Measurements from ENCODE around the gene CCDC150. TPM values are rescaled to one million over a fixed set of nuclear protein-coding genes. Genes with fewer than 3 reads are reported as not detected.
A peak's percentile ranks its signal among the peaks of the same experiment; 100 is the strongest.

CCDC150 gene
- total RNA-seq: 2.3 TPM
- 7.3 TPM for polyA plus RNA-seq (ENCODE audit: insufficient read depth, low read depth, low replicate concordance)
- long read RNA-seq, donor 1, partial matches to known transcripts: 19 of 20 reads
- long read RNA-seq, donor 1, other reads (novel, unspliced or antisense): 0 of 20 reads
- long read RNA-seq, donor 2, partial matches to known transcripts: 6 of 8 reads
- long read RNA-seq, donor 2, other reads (novel, unspliced or antisense): 0 of 8 reads
- long read RNA-seq, donor 3, partial matches to known transcripts: 0 of 4 reads
- long read RNA-seq, donor 3, other reads (novel, unspliced or antisense): 0 of 4 reads
- long read RNA-seq, donor 4, partial matches to known transcripts: 0 of 1 reads
- long read RNA-seq, donor 4, other reads (novel, unspliced or antisense): 0 of 1 reads
- long read RNA-seq, donor 5: 0 reads
- long read RNA-seq, donor 6, partial matches to known transcripts: 0 of 4 reads
- long read RNA-seq, donor 6, other reads (novel, unspliced or antisense): 0 of 4 reads
- long read RNA-seq, donor 7: 0 reads
- long read RNA-seq, donor 8, partial matches to known transcripts: 20 of 27 reads
- long read RNA-seq, donor 8, other reads (novel, unspliced or antisense): 6 of 27 reads
- long read RNA-seq, donor 9, partial matches to known transcripts: 13 of 13 reads
- long read RNA-seq, donor 9, other reads (novel, unspliced or antisense): 0 of 13 reads
- long read RNA-seq, donor 10, partial matches to known transcripts: 0 of 1 reads
- long read RNA-seq, donor 10, other reads (novel, unspliced or antisense): 0 of 1 reads

DNA sequence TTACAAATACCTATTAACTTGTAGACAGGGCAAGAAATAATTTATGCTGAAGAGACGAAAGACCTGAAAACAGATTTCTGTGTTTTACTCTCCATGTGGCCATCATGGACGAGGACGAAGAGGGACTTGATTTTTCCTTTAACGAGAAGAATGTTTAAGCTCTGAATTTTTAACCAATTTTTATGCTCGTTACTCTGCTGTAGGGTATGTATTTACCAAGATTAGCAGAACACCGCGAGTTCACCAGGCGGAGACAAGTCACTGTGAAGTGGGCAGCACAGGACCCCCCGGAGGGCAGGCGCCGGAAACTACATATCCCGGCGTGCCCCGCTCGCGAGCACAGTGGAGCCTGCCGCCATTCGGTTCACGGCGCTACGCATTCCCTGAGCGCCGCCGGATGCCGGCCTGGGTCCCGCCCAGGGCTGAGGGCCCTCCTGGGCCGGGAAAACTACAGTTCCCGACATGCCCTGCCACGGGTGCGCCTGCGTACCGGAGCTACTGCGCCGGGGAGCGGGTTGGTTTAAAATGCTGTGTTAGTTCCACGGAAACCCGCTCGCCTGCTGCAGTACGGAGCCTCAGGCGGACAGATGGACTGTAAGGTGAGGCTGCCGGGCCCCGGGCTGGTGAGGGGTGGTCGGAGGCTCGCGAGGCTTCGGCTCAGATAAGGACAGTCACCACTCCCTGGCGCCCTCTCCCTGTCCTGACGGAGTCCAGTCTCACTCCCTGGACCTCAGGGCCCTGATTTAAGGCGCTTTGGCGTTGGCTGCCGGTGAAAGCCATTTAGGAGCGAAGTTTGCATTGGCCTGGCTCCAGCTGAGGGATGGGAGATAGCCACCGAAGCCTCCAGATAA lies at the start of gene CCDC150:
Gene CCDC150, plus strand, starts transcription at position 536 of the 851 bp plus-strand sequence. Its CDS starts 52 bp downstream, at position 588.
- no peak within 1 kb of the TSS for H3K27ac ChIP-seq (ENCODE audit: low read depth in 2 of 2, low read length in 2 of 2)
- H3K36me3 ChIP-seq (ENCODE audit: control insufficient read depth in 2 of 3, insufficient read depth in 3 of 3, low read length in 3 of 3): no peaks in the 10 kb centered on the region
- no peaks in the 10 kb centered on the region for H3K27me3 ChIP-seq (ENCODE audit: control insufficient read depth, insufficient read depth, low read length)
- DNase-seq: peak; percentile 95 to 98 (median 96)
- no peaks in the 10 kb centered on the region for H3K9me3 ChIP-seq (ENCODE audit: control insufficient read depth in 2 of 3, insufficient read depth in 1 of 3, low read length in 3 of 3)
- no peak for FAIRE-seq
- peaks cover 0 to 4% (median 0%) of the 10 kb centered on the region in 3 donors for H3K4me1 ChIP-seq (ENCODE audit: control insufficient read depth in 2 of 3, insufficient read depth in 2 of 3, low read depth in 1 of 3, low read length in 3 of 3)
- peak within 1 kb of the TSS; percentile 66 to 87 (median 83) for H3K4me3 ChIP-seq (ENCODE audit: low read length in 3 of 3)
- intact Hi-C loops (cut with DNase I): no loop called here
- TF ChIP-seq, protein P1, sequence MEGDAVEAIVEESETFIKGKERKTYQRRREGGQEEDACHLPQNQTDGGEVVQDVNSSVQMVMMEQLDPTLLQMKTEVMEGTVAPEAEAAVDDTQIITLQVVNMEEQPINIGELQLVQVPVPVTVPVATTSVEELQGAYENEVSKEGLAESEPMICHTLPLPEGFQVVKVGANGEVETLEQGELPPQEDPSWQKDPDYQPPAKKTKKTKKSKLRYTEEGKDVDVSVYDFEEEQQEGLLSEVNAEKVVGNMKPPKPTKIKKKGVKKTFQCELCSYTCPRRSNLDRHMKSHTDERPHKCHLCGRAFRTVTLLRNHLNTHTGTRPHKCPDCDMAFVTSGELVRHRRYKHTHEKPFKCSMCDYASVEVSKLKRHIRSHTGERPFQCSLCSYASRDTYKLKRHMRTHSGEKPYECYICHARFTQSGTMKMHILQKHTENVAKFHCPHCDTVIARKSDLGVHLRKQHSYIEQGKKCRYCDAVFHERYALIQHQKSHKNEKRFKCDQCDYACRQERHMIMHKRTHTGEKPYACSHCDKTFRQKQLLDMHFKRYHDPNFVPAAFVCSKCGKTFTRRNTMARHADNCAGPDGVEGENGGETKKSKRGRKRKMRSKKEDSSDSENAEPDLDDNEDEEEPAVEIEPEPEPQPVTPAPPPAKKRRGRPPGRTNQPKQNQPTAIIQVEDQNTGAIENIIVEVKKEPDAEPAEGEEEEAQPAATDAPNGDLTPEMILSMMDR (IDR thresholded peaks at IDR 0.05; ENCODE audit: borderline replicate concordance, extremely low read depth, insufficient read depth): peak; percentile 11
- H3K9ac ChIP-seq (ENCODE audit: low read length in 3 of 3): peak within 1 kb of the TSS in 2 of 3 donors; percentile 38 to 55

DNA sequence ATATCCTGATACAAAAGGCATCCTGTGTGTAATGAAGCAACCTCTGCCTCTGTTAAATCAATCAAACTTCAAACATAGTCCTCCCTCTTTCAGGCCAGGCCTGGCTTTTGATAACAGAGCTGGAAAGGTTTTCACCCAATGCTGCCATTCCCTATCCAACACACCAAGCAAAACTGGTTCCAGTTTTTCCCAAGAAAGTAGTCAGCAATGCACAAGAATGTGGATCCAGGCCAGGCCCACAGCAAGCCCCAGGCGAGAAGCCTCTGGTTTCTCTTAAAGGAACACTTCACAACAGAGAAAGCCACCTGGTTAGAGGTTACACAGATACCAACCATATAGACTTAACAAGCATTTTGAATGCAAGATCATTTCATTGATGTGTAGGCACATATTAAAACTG lies 49.2 kb upstream of the CCDC150 start:
- Histone ChIP-seq H3K36me3 (ENCODE audit: control insufficient read depth in 2 of 3, insufficient read depth in 3 of 3, low read length in 3 of 3) (no peaks in the 10 kb centered on the region), H3K4me1 (ENCODE audit: control insufficient read depth in 2 of 3, insufficient read depth in 2 of 3, low read depth in 1 of 3, low read length in 3 of 3) (peaks cover 0 to 5% (median 0%) of the 10 kb centered on the region in 3 donors), H3K27me3 (ENCODE audit: control insufficient read depth, insufficient read depth, low read length) (no peaks in the 10 kb centered on the region), H3K27ac (ENCODE audit: low read depth in 2 of 2, low read length in 2 of 2) (no peak overlapping the region), H3K9me3 (ENCODE audit: control insufficient read depth in 2 of 3, insufficient read depth in 1 of 3, low read length in 3 of 3) (no peaks in the 10 kb centered on the region), H3K4me3 (ENCODE audit: low read length in 3 of 3) (no peak overlapping the region), H3K9ac (ENCODE audit: low read length in 3 of 3) (no peak overlapping the region)
- no peak for DNase-seq
- intact Hi-C loops (cut with DNase I): no loop called here
- no peak for FAIRE-seq
- TF ChIP-seq, protein P1 (IDR thresholded peaks at IDR 0.05; ENCODE audit: borderline replicate concordance, extremely low read depth, insufficient read depth): no peak

DNA sequence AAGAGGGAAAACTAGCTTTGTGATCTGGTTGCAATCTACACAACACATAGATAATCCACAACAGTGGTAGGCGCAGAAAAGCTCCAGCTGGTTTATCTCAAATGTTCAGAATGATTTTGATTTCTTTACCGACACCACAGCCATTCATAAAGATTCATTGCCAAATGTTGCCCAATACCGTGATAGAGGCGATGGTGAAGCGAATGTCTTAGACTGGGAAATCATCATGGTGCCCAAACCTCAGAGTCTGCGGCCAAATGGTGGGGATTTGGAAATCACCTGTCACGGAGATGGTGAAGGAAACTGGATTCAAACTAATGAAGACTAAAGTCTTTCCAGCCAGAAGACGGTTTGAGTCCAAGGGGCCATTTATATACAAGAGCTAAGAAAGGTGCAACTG lies 48.5 kb upstream of the CCDC150 start:
- intact Hi-C loops (cut with DNase I): no loop called here
- peaks cover 0 to 5% (median 0%) of the 10 kb centered on the region in 3 donors for H3K4me1 ChIP-seq (ENCODE audit: control insufficient read depth in 2 of 3, insufficient read depth in 2 of 3, low read depth in 1 of 3, low read length in 3 of 3)
- H3K9ac ChIP-seq (ENCODE audit: low read length in 3 of 3): no peak overlapping the region
- H3K27ac ChIP-seq (ENCODE audit: low read depth in 2 of 2, low read length in 2 of 2): no peak overlapping the region
- no peak for DNase-seq
- H3K4me3 ChIP-seq (ENCODE audit: low read length in 3 of 3): no peak overlapping the region
- no peaks in the 10 kb centered on the region for H3K36me3 ChIP-seq (ENCODE audit: control insufficient read depth in 2 of 3, insufficient read depth in 3 of 3, low read length in 3 of 3)
- H3K27me3 ChIP-seq (ENCODE audit: control insufficient read depth, insufficient read depth, low read length): no peaks in the 10 kb centered on the region
- FAIRE-seq: no peak
- H3K9me3 ChIP-seq (ENCODE audit: control insufficient read depth in 2 of 3, insufficient read depth in 1 of 3, low read length in 3 of 3): no peaks in the 10 kb centered on the region
- TF ChIP-seq, protein P1 (IDR thresholded peaks at IDR 0.05; ENCODE audit: borderline replicate concordance, extremely low read depth, insufficient read depth): no peak

Measured in kidney (tissue), 22 donors.